GM12892 (cell line): ENCODE measurements around the gene PPP6R2.

Experiments
- DNase-seq: peaks from one replicate; pipeline ENCODE4 v3.0.0; 2011; ENCODE audit not compliant: insufficient read length
- FAIRE-seq: peaks from 2 replicates; lab custom pipeline; 2011; peaks lifted over from hg19 to GRCh38; lab: Jason Lieb, UNC
- POLR2A ChIP-seq: IDR thresholded peaks from 2 replicates; pipeline ENCODE4 v1.6.1; 2011; ENCODE audit warnings: low read depth, low read length, control low read depth
- POLR2AphosphoS5 ChIP-seq: IDR thresholded peaks from 2 replicates; pipeline ENCODE4 v1.6.1; 2011; ENCODE audit warnings: low read depth, low read length, control low read depth
- TAF1 ChIP-seq: IDR thresholded peaks from 2 replicates; pipeline ENCODE4 v1.6.1; 2011; ENCODE audit warnings: low read depth, mild to moderate bottlenecking, control low read depth, low read length, borderline replicate concordance

PPP6R2 gene

DNA sequence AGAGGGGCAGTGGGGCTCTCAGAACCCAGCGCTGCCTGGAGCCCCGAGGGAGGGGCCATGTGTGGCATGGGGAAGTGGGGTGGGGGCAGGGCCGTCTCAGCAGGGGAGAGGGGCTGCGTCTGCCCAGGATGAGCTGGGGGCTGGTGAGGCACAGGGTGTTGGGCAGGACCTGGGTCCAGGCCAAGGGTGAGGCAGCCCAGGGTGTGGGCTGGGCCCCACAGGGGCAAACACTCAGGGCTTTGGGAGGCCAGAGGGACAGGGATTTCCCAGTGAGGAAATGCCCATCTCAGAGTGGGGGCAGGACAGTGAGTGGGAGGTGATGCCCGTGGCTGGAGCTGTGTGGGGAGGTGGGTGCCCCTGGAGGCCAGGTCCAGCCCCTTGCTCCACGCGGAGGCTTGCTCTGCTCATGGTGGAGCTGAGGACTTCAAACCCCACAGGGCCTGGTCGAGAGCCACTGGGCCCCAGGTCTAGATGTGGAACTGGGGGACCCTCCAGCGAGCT is 41.0 kb upstream of the PPP6R2 start:
- TF ChIP-seq POLR2AphosphoS5 (no peak), POLR2A (no peak), TAF1 (no peak)
- FAIRE-seq (peak; percentile 48), DNase-seq (no peak)

DNA sequence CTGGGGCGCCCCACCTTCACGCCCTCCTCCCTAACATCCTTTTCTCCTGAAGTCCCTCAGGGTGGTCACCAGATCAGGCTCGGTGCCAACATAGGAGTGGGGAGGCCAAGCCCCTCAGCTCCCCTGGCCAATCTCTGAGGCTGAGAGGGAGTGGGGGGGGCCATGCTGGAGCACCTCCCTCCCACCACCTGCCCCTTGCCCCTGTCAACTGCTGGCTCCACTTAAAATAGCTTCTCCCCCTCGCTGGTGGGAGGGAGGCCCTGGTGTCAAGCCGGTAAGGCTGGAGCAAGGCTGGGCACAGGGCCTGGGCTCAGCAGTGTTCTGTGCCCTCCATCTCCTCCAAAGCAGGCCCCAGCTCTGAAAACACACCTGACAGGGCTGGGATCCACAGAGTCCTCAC is 40.6 kb upstream of the PPP6R2 start:
- DNase-seq (no peak), FAIRE-seq (no peak)

DNA sequence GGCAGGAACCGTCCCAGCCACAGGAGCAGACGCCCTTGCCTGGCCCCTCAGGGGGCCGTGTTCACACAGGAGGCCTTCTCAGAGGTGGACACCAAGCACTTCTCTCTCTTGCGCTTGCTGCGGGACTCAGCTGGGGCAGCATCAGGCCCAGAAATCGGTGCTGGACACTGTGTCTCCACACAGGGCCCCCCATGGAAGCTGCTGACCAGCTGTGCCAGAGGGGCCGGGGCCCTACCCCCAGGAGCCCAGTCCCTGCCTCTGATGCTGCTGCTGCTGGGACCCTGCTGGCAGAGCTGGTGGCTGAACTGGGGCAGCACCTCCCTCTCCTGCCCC is 39.6 kb upstream of the PPP6R2 start:
- FAIRE-seq (no peak), DNase-seq (no peak)
- no peak for TF ChIP-seq POLR2AphosphoS5

More for the DNA sequence above, 40.6 kb upstream of the PPP6R2 start:
- TF ChIP-seq POLR2AphosphoS5 = no peak
- no peak for TF ChIP-seq TAF1

DNA sequence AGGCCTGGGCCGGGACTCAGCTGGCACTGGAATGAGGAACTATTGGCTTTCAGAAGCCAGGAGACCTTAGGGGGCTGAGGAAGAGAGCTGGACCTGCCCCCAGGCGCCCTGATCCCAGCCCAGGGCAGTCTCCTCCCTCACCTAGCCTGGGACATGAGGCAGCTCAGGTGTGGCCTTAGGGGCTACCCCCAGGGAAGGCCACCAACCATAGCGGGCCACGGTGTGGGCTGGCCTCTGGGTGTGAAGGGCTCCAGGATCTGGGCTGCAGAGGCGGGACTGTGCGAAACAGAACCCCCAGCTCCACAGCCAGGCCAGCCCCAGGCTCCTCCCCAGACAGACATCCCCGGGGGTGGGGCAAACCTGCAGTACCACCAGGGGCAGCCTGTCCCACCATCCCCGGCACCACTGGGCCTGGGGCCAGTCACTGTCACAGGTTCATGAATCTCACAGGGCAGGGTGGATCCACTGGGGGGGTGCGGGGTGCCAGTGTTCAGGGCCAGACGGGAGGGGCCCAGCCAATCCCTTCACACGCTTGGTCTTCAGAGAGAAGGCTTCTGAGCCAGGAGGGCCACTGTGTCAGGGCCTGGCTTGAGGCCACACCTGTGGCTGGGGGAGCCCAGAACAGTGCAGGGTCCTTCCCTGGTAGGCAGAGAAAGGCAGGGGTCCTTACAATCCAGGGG is 39.1 kb upstream of the PPP6R2 start:
- peak; percentile 80 for FAIRE-seq
- peak; percentile 51 for DNase-seq
- no peak for TF ChIP-seq POLR2A
- TF ChIP-seq TAF1 = no peak
- TF ChIP-seq POLR2AphosphoS5 = no peak

DNA sequence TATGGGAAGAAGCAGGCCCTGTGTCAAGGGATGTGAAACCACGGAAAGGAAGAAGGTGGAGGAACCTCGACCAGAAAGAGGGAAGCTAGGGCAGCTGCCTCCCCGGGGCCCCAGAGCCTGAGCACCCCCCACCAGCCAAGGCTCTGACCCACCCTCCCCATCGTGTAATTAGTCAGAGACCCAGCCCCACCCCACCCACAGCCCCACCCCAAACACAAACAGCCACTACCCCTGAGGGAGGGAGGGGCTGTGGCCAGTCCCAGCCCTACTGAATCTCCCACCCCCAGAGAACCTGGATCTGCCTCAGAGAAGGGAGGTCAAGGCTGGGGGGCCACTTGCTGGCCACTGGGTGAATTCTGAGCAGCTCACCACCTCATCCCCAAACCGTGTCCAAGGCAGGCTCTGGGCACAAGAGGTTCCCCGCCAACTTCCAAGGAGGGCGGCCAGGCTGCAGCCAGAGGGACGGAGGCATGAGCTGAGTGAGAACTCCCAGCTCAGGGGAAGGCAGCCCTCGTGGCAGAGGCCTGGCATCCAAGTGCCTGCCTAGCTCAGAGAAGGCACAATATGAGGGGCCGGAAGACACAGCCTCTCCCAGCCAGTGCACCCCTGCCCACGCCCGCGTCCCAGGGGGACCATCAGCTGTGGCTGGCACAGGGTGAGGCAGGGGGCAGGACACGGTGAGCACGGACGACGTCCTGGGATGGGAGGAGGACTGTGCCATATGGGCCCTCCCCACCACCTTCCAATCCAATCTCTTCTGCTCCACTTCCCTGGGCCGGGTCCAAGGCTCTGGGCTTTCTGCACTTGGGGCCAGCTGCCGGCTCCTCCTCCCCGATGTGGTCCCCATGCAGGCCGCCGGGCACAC is 38.4 kb upstream of the PPP6R2 start:
- DNase-seq = no peak
- peak; percentile 58 for FAIRE-seq

DNA sequence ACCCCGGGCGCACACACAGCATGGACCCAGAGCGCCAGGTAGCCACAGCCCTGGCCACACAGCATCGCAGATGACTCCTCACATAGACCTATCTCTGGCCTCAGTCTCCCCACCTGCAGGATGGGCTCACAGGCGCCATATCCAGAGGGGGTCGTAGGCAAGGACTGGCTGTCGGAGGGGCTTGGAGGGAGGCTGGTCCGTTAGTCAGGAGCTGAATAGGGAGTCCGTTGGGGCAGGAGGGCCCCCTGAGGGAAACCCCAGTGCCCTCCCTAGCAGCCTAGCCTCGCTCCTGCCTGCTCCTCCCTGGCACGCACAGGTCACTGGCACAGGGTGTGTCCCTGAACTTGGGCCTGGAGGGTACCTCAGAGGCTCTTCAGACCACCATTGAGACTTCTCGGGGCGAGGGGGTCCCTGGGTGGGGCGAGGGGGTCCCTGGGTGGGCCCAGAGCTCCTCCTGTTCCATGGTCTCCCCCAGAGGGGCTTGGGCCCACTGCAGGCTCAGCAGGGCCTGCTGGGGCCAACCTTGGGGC is 37.7 kb upstream of the PPP6R2 start:
- DNase-seq = peak; percentile 39
- TF ChIP-seq POLR2A (no peak), TAF1 (no peak), POLR2AphosphoS5 (no peak)
- no peak for FAIRE-seq

More for the DNA sequence above, 38.4 kb upstream of the PPP6R2 start:
- TF ChIP-seq TAF1 (no peak), POLR2AphosphoS5 (no peak), POLR2A (peak; percentile 10; the same call in 1 of the 2 replicates)

DNA sequence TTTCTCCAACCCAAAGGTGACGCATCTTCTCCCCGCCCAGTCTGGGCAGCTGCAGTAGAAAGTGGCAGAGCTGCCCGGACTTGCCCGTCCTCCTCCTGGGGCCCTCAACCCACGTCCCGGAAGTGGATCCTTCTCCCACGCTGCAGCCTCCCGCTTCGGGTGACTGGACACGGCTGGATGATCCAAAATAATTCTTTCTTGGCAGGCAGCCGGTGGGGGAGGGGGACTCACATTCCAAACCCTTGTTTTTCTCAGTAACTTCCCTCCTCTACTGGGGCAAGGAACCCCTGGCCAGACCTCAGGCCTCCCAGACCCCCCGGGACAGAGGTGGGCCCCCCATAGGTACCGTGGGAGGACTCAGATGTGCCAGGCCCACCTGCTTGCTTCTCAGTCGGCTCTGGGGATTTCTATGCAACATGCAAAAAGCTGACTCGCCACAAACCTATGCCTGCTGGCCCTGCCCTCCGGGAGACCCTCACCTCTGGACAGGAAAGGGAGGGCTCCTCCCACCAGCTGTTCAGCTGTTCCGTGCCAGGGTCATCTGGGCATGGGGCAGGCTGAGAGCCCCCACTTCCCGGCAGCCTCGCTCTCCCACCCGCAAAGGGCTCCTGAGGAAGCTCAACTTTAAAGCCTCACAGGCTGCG is 37.1 kb upstream of the PPP6R2 start:
- peak; percentile 80 for DNase-seq
- TF ChIP-seq POLR2A = peak; percentile 46; the same call in 1 of the 2 replicates
- TF ChIP-seq POLR2AphosphoS5 = peak; percentile 40; the same call in 1 of the 2 replicates
- TF ChIP-seq TAF1 = no peak
- FAIRE-seq = peak; percentile 95

DNA sequence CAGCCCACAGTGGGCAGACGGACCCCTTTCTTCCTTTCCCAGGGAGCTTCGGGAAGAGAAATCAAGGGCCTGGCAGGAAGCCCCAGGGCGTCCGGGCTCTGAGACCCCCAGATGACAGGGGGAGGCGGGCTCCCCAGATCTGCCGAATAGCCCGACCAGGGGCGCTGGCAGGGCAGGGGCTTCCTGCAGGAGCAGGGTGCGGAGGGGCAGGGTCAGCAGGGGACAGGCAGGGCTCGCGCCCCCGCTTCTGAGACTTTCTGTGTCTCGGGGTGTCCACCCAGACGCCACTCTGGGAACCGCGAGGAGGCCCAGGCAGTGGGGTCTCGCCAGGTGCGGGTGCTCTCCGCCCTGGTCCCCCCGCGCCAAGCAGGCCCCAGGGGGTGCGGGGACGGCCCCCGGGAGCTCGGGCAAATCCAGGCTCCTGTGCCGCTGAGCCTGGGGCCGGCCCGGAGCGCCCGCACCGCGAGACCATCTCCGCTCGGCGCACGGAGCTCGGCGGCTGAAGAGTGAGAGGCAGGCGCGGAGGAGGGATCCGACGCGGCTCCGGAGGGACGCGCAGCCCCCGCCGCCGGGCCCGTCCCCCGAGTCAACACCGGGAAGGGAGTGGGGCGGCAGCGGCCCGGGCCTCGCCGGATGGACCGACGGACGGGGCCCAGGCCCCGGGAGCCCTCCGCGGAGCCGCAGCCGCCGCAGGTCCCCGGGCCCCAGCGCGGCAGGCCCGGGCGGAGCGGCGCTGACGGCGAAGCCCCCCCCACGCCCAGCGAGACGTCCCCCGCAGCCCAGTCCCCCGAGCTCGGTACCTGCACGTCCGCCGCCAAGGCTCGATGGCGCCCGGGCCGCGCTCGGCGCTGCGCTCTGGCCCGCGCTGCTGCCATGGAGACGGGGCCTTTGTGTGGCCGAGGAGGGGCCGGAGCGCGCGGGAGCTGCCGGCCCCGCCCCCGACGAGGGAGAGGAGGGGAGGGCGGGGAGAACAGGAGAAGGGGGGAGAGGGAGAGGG is 36.1 kb upstream of the PPP6R2 start, which contains the start of gene PLXNB2:
TSS of gene PLXNB2 (minus strand) at position 894 of the 997 bp plus-strand sequence. CDS start 17,062 bp downstream, outside the sequence.
- FAIRE-seq (peak; percentile 74), DNase-seq (peak; percentile 86)
- TF ChIP-seq POLR2AphosphoS5 (no peak), POLR2A (peak; percentile 46; the same call in 1 of the 2 replicates), TAF1 (peak; percentile 41; the same call in 1 of the 2 replicates)

DNA sequence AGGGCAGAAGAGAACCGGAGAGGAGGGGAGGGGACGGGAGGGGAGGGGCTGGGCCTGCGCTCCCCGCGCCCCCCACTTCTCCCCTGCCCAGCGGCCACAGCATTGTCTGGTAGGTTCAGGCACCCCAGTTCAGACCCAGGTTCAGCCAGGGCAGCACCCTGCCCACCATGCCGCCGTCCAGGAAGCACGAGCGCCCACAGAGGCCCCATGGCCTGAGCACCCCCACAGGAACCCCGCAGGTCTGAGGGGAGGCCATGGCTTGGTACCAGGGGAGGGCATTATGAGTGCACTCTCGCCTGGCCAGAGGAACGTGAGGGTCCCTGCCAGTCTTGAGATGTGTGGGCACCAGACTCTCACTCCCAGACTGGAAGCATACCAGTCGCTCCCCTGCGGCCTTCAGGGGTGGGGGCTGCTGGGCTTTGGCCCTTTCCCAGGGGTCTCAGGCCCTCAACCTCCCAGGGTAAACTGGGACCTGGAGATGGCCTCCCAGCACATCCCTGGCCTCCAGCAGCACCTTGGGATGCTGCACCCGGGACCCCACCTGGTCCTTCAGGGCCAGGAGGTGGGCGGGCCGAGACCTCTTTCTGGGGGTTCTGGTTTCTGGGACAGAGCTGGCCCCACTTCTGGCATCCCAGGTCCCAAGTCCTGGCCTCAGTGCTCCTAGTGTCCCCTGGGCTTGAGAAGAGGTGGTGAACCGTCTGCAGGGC is 35.1 kb upstream of the PPP6R2 start:
- DNase-seq = no peak
- FAIRE-seq = peak; percentile 57
- TF ChIP-seq TAF1 (no peak), POLR2AphosphoS5 (no peak), POLR2A (no peak)
